Measurements from ENCODE around the gene GATA6. TPM values are rescaled to one million over a fixed set of nuclear protein-coding genes. Genes with fewer than 3 reads are reported as not detected.

Gene GATA6
- total RNA-seq, 1 donor: 5.2 TPM

GRCh38 chr18:22173928-22174301 lies 4.5 kb downstream of the GATA6 start:
- no peak for TF ChIP-seq CTCF (IDR thresholded peaks at IDR 0.05; ENCODE audit: insufficient read depth, low read depth, low read length)
- H3K4me3 ChIP-seq (ENCODE audit: low read depth, low read length): peak overlapping the region; percentile 88
- no peak for DNase-seq (ENCODE audit: low read depth)

- H3K4me3 ChIP-seq (ENCODE audit: low read depth, low read length): peak overlapping the region; percentile 88
- DNase-seq (ENCODE audit: low read depth): no peak
- TF ChIP-seq CTCF (IDR thresholded peaks at IDR 0.05; ENCODE audit: insufficient read depth, low read depth, low read length): no peak
Measured at GRCh38 chr18:22174341-22175145, 5.2 kb downstream of the GATA6 start.

- no peak for TF ChIP-seq CTCF (IDR thresholded peaks at IDR 0.05; ENCODE audit: insufficient read depth, low read depth, low read length)
- DNase-seq (ENCODE audit: low read depth): no peak
- H3K4me3 ChIP-seq (ENCODE audit: low read depth, low read length): peak overlapping the region; percentile 88
Measured at GRCh38 chr18:22175346-22175745, 6.0 kb downstream of the GATA6 start.

- DNase-seq (ENCODE audit: low read depth): peak; percentile 78
- H3K4me3 ChIP-seq (ENCODE audit: low read depth, low read length): peak overlapping the region; percentile 48
- TF ChIP-seq CTCF (IDR thresholded peaks at IDR 0.05; ENCODE audit: insufficient read depth, low read depth, low read length): no peak
Measured at GRCh38 chr18:22176420-22177326, 7.3 kb downstream of the GATA6 start.

- no peak for TF ChIP-seq CTCF (IDR thresholded peaks at IDR 0.05; ENCODE audit: insufficient read depth, low read depth, low read length)
- no peak for DNase-seq (ENCODE audit: low read depth)
- peak overlapping the region; percentile 27 for H3K4me3 ChIP-seq (ENCODE audit: low read depth, low read length)
Measured at GRCh38 chr18:22177327-22177871, 8.0 kb downstream of the GATA6 start.

- no peak for DNase-seq (ENCODE audit: low read depth)
- no peak overlapping the region for H3K4me3 ChIP-seq (ENCODE audit: low read depth, low read length)
- TF ChIP-seq CTCF (IDR thresholded peaks at IDR 0.05; ENCODE audit: insufficient read depth, low read depth, low read length): no peak
Measured at GRCh38 chr18:22179174-22179573, 9.8 kb downstream of the GATA6 start.

Data from fibroblast of villous mesenchyme (primary cell).